GM21367 (cell line): ENCODE data around the gene C4A.
"Not testable (repeated sequence)": the region's sequence is repeated elsewhere in the genome, so short reads cannot be mapped to it uniquely, and the experiment has no call there.

Experiments
- ATAC-seq: cut with Tn5 transposase; IDR thresholded peaks from one replicate; pipeline ENCODE4 v1.9.1; 2021; ENCODE audit not compliant: unreplicated experiment

The C4A gene

GRCh38 chr6:32014547-32014946 is 32.7 kb downstream of the C4A start, which contains the start of gene C4B:
C4B (plus strand) TSS chr6:32014795; CDS start chr6:32014846, 51 bp downstream.
- not testable (repeated sequence) for ATAC-seq

DNA sequence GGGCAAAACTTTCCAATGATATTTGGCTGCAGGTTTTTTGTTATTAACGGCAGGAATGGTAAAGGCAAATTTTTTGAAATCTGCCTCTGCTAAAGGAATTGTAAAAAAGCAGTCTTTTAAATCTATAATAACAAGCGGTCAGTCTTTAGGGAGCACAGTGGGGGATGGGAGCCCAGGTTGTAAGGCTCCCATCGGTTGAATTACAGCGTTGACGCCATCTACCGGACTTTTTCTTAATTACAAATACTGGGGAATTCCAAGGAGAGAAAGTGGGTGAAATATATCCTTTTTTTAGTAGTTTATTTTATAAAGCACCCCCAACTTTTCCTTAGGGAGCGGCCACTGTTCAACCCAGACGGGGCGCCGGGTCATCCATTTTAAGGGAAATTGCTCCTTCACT is 40.2 kb downstream of the C4A start:
- not testable (repeated sequence) for ATAC-seq

GRCh38 chr6:32028631-32029030 is 46.8 kb downstream of the C4A start:
- ATAC-seq, result not testable (repeated sequence)

DNA sequence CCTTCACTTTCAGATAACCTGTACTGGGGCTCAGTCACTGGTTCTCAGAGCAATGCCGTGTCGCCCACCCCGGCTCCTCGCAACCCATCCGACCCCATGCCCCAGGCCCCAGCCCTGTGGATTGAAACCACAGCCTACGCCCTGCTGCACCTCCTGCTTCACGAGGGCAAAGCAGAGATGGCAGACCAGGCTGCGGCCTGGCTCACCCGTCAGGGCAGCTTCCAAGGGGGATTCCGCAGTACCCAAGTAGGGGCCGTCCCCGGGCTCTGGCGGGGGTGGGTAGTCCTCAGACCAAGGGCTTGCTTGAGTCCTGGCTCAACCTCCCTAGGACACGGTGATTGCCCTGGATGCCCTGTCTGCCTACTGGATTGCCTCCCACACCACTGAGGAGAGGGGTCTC is 47.7 kb downstream of the C4A start:
- ATAC-seq, result not testable (repeated sequence)

DNA sequence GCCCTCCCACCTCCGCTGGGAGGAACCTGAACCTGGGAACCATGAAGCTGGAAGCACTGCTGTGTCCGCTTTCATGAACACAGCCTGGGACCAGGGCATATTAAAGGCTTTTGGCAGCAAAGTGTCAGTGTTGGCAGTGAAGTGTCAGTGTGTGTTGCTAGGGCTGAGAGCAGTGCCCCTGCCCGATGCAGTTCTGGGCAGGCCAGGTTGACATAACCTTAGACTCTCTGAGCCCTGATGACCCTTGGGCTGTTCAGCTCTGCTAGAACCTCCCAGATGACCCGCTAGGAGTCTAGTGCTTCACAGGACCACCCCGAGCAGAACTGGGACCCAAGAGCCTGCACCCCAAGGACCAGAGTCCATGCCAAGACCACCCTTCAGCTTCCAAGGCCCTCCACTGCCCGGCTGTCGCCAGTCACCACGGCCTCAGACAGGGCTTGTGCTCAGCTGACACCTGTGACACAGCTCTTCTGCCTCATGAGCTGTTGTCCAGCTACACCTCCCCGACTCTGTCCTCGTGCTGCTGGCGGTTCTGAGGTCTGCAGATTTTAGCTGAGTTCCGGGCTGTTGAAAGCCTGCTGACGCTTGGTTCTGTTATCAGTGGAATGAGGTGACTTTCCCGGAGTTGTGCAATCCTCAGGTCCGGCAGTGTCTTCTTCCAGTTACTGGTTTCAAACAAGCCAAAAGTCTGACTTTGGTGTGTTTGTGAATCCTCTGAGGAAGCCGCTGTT is 53.6 kb downstream of the C4A start:
- not testable (repeated sequence) for ATAC-seq

- not testable (repeated sequence) for ATAC-seq
Measured at GRCh38 chr6:32037136-32037535, 55.3 kb downstream of the C4A start.

DNA sequence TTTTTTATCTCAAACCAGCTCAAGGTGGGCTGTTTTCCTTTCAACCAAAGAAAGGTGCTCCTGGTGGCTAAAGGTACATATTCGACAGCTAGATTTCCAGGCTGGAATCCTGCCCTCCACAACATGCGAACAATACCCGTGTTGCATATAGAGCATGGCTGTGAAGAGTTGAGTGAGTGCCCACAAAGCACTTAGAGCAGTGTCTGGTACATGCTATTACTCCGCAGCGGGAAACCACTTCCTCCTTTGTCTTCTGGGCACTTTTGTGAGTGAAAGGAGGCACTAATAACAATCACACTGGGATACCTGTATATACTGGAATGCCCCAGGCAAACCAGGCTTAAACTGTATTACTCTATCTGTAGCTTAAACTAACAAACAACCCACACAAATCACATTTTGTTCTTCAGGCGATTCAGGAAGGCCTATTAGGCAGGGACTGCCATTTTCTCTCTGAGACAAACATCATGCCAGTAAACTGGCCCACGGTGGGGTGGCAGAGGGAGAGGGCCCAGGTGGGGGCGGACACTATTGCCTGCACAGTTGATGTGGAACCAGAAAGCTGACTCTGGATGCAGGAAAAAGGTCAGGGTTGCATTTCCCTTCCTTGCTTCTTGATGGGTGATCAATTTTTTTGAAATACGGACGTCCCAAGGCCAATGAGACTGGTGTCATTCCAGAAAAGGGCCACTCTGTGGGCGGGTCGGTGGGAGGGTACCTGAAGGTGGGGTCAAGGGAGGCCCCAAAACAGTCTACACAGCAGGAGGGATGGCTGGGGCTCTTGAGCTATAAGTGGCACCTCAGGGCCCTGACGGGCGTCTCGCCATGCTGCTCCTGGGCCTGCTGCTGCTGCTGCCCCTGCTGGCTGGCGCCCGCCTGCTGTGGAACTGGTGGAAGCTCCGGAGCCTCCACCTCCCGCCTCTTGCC is 56.0 kb downstream of the C4A start, which contains the start of gene CYP21A2:
Gene CYP21A2 (plus strand): TSS at position 818 of the 927 bp plus-strand sequence. CDS start 8 bp downstream, at position 826.
- not testable (repeated sequence) for ATAC-seq

- not testable (repeated sequence) for ATAC-seq
Measured at GRCh38 chr6:32038878-32039277, 57.0 kb downstream of the C4A start.

DNA sequence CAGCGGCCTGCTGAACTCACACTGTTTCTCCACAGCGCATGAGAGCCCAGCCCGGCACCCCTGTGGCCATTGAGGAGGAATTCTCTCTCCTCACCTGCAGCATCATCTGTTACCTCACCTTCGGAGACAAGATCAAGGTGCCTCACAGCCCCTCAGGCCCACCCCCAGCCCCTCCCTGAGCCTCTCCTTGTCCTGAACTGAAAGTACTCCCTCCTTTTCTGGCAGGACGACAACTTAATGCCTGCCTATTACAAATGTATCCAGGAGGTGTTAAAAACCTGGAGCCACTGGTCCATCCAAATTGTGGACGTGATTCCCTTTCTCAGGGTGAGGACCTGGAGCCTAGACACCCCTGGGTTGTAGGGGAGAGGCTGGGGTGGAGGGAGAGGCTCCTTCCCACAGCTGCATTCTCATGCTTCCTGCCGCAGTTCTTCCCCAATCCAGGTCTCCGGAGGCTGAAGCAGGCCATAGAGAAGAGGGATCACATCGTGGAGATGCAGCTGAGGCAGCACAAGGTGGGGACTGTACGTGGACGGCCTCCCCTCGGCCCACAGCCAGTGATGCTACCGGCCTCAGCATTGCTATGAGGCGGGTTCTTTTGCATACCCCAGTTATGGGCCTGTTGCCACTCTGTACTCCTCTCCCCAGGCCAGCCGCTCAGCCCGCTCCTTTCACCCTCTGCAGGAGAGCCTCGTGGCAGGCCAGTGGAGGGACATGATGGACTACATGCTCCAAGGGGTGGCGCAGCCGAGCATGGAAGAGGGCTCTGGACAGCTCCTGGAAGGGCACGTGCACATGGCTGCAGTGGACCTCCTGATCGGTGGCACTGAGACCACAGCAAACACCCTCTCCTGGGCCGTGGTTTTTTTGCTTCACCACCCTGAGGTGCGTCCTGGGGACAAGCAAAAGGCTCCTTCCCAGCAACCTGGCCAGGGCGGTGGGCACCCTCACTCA is 57.7 kb downstream of the C4A start:
- not testable (repeated sequence) for ATAC-seq

DNA sequence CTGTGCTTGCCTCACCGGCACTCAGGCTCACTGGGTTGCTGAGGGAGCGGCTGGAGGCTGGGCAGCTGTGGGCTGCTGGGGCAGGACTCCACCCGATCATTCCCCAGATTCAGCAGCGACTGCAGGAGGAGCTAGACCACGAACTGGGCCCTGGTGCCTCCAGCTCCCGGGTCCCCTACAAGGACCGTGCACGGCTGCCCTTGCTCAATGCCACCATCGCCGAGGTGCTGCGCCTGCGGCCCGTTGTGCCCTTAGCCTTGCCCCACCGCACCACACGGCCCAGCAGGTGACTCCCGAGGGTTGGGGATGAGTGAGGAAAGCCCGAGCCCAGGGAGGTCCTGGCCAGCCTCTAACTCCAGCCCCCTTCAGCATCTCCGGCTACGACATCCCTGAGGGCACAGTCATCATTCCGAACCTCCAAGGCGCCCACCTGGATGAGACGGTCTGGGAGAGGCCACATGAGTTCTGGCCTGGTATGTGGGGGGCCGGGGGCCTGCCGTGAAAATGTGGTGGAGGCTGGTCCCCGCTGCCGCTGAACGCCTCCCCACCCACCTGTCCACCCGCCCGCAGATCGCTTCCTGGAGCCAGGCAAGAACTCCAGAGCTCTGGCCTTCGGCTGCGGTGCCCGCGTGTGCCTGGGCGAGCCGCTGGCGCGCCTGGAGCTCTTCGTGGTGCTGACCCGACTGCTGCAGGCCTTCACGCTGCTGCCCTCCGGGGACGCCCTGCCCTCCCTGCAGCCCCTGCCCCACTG is 58.6 kb downstream of the C4A start:
- ATAC-seq, result not testable (repeated sequence)

DNA sequence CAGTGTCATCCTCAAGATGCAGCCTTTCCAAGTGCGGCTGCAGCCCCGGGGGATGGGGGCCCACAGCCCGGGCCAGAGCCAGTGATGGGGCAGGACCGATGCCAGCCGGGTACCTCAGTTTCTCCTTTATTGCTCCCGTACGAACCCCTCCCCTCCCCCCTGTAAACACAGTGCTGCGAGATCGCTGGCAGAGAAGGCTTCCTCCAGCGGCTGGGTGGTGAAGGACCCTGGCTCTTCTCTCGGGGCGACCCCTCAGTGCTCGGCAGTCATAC is 59.1 kb downstream of the C4A start:
- not testable (repeated sequence) for ATAC-seq

- ATAC-seq, result not testable (repeated sequence)
Measured at GRCh38 chr6:32041385-32041784, 59.5 kb downstream of the C4A start.

DNA sequence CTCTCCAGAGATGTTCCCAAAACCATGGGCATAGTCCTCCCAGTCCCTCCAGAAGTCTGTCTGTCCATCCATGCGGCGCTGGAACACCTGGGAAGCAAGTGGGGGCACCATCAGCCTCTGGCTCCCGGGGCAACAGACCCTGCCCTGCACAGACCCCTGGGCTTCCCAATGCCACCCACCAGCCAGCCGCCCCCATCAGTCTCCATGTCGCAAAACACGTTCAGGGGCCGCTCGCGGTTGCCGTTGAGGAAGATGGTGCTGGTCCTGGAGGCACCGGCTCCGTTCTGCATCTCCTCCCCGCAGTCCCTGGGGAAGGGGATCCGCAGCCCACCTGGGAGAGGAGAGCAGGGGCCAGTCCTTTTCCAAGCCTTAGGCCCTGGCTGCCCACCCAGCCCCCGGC is 60.4 kb downstream of the C4A start:
- not testable (repeated sequence) for ATAC-seq

- ATAC-seq, result not testable (repeated sequence)
Measured at GRCh38 chr6:32043589-32044380, 61.9 kb downstream of the C4A start.

DNA sequence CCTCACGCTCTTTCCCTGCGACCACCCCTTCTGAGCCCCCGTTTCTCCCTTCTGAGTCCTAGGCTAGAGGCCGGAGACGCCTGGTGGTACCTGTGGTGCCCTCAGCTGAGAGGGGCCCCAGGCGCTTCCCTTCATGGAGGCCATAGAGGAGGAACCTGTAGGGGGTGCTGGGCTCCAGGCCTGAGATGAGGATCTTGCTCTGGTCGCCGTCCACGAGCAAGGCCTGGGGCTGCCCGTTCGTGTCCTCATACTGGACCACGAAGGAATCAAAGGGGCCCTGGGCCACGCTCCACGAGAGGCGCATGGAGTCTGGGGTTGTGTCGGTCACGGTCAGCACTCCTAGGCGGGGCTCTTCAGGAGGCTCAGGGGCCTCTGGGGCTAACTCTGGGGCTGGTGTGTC is 63.1 kb downstream of the C4A start:
- ATAC-seq, result not testable (repeated sequence)

DNA sequence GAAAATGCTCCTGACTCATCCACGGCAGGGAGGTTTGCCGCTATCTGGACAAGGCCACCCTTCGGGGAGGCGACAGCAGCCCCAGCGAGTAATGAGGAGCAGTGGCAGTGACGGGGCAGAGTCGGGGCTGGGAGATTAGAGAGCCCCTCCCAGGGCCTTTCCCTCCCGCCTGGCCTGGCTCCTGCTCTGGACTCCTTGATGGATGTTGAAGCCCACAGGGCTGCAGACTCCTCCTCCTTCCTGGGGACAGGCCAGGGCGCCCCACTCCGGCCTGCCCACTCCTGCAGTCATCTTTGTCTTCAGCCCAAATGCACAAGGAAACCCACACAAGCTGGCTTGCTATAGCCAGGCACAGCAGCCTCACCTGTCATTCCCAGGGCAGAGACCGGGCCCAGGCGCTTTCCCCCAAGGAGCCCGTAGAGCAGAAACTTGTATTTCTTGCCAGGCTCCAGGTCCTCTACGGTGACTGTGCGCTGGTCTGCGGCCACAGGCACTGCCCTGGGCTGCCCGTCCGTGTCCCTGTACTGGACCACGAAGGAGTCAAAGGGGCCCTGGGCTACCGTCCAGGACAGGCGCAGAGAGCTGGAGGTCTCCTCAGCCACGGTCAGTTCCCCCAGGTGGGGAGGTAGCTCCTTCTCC is 64.1 kb downstream of the C4A start:
- ATAC-seq, result no peak

GRCh38 chr6:32046450-32047083 is 64.7 kb downstream of the C4A start:
- ATAC-seq, result no peak

- ATAC-seq, result no peak
Measured at GRCh38 chr6:32047084-32047478, 65.2 kb downstream of the C4A start.
